Activated CD8-positive, alpha-beta memory T cell treated with anti-CD3 and anti-CD28 coated beads for 24 hours (primary cell): ENCODE data around the gene SEPTIN5.
A peak's percentile ranks its signal among the peaks of the same experiment; 100 is the strongest.

Experiments
- DNase-seq: peaks from one replicate; pipeline ENCODE4 v3.0.0-alpha.2; 2020

SEPTIN5 gene

DNA sequence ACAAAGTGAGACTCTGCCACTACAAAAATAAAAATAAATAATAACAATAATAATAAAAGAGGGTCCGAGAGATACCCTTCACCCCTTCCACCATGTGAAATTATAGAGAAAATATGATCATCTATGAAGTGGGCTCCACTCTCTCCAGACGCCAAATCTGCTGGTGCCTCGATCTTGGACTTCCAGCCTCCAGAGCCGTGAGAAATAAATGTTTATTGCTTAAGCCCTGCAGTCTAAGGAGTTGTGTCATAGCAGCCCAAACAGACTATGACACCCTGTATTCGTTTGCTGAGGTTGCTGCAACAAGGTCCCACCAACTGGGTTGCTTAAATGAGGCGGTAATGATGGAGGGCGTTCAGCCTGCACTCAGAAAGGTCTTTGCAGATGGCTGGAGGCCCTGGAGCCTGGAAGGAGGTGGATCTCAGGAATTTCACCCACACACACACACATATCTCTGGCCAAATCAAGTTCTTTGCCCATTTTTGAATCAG is 7.6 kb upstream of the SEPTIN5 start:
- DNase-seq = no peak

DNA sequence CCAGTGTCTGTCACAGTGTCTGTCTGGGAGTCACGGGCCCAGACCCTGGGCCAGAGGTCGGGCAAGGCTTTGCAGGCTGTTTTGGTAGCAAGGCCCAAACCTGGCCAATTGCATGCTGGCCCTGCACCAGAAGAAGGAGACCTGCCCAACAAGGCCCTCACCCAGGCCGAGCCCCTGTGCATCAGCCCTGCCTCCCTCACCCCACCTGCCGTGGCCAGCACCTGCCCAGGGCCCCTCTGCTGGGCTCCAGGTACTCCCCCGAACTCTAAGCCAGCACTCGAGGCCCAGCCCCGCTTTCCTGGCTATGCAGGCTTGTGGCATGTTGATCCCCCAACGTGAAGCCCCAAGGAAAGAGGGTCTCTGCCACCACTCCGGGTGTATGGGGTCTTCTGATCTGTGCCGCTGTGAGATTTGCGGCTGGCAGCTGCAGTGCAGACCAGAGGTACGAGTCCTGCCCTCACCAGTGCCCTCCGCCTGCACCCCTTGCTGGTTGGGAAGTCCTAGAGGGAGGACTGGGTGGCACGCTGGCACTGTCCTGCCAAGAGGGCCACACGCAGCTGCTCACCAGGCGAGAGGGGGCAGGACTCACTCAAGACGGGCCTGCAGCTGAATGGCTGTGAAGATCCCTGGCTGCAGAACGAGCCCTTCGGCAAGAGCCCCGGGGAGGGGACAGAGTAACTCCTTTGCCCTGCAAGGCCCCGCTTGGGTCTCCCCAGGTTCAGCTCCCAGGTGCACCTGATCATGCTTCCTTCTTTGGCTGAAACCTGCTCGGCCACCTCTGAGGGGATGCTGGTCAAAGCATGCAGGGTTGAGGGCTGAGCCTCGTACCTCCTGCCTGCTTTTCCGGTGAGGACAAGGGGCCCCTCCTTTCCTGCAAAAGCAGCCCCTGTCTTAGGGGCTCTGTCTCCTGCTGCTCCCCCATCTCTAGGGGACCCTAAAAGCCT is 6.7 kb upstream of the SEPTIN5 start:
- no peak for DNase-seq

DNA sequence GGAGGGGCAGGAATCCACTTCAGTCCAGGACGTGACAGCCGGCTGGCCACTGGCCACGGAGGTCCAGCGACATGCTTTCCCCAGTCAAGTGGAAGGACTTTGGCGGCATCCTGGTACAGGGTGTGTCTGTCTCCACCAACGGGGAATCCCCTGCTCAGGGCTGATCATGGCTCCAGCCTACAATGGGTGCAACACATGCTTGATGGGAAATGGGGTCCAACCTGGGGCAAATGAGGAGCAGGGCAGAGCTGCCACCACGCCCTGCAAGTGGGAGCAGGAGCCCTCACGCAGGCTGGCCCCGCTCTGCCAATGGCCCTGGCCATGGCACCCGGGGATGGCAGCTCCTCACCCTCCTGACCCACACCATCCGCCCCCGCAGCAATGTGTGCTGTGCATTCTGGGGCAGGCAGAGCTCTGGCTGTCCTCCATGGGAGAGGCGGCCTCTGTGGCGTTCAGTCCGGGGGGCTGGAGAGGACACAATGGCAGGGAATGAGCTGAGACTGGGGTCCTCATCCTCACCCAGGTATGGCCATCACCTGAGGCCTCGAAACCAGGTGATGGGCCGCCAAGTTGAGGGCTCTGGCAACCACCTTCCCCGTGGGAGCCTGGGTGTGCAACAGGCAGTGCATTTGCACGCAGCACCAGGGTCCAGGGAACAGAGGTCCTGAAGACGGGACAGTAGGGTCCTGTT is 5.8 kb upstream of the SEPTIN5 start:
- no peak for DNase-seq

- no peak for DNase-seq
These were observed 5.1 kb upstream of the SEPTIN5 start for GRCh38 chr22:19709063-19709769.

DNA sequence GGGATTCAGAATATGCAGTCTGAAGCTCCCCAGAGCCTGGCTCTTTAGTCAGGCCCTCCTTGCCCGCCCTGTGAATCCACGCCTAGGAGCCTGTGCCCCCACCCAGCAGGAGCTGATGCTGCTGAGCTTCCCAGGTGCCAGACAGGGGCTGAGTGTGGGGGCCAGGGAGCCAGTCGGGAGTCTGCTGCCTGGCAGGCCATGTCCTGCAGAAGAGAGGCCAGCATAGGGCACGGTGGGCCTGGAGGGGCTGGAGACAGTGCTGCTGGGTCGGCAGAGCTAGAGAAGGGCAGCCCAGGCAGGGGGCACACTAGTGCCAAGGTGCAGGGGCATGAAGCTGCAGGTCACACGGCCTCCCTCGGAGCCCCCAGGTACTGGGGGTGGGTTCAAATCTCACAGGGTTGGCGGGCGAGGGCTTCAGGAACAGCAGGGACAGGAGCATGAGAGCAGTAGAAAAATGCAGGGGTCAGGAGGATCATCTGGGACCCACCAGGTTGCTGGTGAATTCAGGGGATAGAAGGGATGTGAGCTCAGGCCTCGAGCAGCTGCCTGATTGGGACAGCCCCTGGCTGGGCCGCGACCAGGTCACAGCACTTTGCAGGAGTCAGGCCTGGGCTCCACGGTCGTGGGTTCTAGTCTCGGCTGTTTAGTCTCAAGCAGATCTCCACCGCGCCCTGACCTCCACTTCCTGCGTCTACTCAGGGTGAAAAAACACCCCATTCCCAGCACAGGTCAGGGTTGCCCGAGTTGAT is 4.1 kb upstream of the SEPTIN5 start:
- DNase-seq = no peak

GRCh38 chr22:19710769-19711106 is 3.6 kb upstream of the SEPTIN5 start:
- DNase-seq = no peak

- DNase-seq = no peak
These were observed 1.1 kb upstream of the SEPTIN5 start for GRCh38 chr22:19713245-19713644.

GRCh38 chr22:19713650-19714311 is 522 bp upstream of the SEPTIN5 start:
- no peak for DNase-seq

GRCh38 chr22:19715188-19715930 is 1.1 kb downstream of the SEPTIN5 start:
- no peak for DNase-seq

GRCh38 chr22:19716041-19716828 is 1.9 kb downstream of the SEPTIN5 start:
- no peak for DNase-seq

DNA sequence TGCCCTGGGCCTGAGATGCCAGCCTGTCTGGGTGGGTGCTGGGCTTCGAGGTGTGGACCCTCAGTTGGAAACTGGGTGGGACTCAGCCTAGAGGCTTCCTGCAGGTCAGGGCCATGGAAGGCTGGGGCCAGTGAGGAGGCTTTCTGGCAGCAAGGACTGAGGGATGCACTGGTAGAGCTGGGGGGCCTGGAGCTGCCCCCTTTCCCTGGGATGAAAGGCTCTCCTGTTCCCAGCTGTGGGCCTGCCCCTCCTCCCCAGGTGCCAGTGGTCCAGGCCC is 2.5 kb downstream of the SEPTIN5 start:
- DNase-seq = no peak

- no peak for DNase-seq
These were observed 2.9 kb downstream of the SEPTIN5 start for GRCh38 chr22:19717181-19717580.

DNA sequence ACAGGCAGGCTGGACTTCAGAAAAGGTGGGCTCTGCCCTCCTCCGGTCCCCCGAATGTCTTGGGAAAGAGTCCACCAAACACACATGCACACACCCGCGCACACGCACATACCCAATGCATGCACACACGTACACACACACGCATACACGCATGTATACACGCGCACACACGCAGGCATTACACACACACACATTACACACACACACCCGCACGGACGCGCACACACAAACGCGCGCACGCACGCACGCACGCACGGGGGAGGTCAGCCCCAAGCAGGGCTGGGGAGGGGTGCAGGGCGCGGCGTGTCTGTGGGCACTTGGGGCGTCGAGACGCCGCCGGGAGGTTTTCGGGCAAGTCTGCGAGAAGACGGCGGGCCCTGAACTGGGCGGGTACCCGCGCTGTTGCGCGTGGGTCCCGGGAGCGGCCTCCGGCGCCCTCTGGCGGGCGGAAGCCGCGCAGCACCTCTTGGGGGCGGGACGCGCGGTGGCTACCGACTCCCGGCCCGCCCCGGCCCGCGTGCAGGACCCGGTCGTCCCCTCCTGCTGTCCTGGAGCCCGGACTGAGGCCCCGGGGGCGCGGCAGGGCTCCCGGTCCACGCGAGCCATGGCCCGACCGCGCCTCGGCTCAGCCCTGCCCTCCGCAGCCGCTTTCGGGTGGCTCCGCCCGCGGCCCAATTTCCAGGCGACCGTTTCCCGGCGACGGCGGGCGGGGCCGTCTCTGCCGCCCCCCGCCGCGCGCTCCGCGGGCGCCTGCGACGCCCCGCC is 3.6 kb downstream of the SEPTIN5 start:
- DNase-seq = peak; percentile 92

DNA sequence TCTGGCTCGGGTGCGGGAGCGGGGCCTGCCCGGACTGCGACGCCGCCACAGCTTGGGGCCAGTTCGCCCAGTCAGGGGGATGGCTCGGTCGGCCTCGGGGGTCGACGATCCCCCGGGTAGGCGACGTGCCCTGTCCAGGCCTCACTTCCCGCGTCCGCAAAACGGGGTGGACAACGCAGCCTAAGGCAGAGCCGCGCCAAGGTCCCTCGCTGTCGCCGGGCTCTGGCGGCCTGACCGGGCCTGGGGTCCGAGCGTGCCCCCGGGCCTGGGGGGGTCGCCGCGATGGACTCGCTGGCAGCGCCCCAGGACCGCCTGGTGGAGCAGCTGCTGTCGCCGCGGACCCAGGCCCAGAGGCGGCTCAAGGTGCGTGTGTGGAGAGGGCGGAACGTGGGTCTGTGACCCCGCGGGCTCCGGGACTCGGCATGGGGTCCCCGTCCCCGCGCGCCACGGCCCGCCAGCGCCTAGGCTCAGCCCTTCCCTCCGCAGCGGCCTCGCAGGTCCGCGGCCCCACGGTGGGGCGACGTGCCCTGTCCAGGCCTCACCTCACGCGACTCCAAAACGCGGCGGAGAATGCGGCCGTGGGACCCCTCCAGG is 4.2 kb downstream of the SEPTIN5 start:
- DNase-seq = no peak

DNA sequence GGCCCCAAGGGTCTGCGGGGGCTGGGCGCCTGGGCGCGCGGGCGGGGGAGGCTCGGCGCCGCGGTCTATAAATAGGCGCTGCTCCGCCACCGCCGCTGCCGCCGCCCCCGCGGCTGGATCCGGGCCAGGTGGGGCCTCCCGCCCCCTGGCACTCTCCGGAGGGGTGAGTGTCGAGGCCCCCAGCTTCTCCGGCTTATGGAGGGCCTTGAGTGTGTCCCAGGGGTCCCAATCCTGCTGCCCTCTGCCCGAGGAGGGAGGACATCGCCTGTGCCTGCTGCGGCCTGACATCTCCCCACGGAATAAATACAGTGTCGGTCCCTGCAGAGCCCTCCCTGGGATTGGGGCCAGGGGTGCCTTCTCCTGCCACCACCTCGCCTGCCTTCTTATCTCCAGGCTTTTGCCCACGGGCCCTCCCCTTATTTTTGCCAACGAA is 4.8 kb downstream of the SEPTIN5 start:
- DNase-seq = no peak

DNA sequence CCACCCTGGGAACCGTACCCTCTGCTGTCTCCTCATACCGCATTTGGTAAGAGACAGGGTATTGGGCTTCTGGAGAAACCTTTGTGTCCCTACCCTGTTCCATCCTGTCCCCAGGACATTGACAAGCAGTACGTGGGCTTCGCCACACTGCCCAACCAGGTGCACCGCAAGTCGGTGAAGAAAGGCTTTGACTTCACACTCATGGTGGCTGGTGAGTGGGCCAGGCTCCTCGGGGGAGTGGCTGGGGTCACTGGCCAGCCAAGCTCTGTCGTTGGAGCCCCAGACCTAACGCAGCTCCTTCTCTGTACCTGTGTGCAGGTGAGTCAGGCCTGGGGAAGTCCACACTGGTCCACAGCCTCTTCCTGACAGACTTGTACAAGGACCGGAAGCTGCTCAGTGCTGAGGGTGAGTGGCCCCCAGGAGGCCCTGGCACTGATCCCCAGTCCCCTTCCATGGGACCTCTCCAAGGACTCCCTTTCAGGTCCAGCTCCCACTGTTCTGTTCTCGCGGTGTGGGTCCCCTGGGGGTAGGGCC is 5.3 kb downstream of the SEPTIN5 start:
- DNase-seq = no peak

- DNase-seq = no peak
These were observed 6.0 kb downstream of the SEPTIN5 start for GRCh38 chr22:19720150-19720827.

DNA sequence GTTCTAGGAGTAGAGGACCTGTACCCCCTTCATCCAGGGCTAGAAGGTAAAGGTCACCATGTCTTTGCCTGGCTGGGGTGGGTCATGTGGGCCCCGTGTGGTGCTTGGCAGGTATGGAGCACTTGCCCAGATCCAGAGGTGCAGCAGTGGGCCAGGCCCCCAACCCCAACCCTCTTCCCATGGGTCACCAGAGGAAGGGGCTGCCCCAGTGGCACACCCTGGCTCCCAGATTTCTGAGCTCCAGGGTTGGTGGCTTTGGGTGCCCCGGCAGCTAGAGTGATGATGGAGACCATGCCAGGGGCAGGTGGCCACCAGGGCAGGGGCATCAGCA is 6.7 kb downstream of the SEPTIN5 start:
- DNase-seq = no peak
